HG02884 (cell line): Measurements from ENCODE around the gene GPR37L1.
"Not testable (repeated sequence)": the region's sequence is repeated elsewhere in the genome, so short reads cannot be mapped to it uniquely, and the experiment has no call there.

ENCODE experiments used
- ATAC-seq: cut with Tn5 transposase; IDR thresholded peaks from one replicate; pipeline ENCODE4 v1.9.1; 2021; ENCODE audit warnings: mild to moderate bottlenecking, moderate library complexity; ENCODE audit not compliant: unreplicated experiment

The GPR37L1 gene

DNA sequence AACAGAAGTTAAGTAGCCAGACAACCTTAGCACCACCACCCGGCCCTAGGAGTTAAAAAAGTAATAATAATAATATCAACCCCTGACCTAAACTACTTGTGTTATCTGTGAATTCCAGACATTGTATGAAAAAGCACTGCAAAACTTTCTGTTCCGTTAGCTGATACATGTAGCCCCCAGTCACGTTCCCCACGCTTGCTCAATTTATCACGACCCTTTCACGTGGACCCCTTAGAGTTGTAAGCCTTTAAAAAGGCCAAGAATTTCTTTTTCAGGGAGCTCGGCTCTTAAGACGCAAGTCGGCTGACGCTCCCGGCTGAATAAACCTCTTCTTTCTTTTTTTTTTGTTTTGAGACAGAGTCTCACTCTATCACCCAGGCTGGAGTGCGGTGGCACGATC is 44.3 kb downstream of the GPR37L1 start:
- ATAC-seq, result not testable (repeated sequence)

DNA sequence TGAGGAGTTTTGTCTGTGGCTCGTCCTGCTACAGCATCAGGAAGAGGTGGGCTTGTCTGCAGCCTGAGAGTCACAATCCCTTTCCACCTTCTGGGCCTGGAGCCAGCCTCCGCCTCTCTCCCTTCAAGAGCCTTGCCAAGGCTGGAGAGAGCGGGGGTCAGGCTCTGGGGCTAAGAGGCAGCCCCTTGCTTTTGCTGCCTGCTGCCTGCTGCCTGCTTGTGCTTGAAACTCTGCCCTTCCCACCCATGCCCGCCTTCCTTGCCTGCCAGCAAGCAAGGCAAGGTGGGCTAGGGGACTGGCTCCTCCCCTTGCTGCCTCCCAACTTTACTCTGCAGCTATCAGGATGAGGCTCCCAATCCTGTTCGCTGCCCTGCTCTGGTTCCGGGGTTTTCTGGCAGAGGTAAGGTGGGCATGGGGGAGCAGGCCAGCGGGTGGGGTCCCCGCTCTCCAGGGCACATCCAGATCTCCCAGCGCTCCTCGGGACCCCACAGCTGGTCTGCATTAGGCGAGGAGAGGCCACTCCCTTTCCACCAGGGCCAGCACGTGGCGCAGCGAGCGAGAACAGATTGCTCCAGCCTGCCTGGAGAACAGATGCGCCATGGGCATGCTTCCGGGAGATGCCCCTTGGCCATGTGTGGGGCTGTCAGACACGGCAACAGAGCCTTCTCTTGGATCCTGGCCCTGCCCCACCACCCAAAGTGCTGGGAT is 45.1 kb downstream of the GPR37L1 start:
- ATAC-seq, result no peak

DNA sequence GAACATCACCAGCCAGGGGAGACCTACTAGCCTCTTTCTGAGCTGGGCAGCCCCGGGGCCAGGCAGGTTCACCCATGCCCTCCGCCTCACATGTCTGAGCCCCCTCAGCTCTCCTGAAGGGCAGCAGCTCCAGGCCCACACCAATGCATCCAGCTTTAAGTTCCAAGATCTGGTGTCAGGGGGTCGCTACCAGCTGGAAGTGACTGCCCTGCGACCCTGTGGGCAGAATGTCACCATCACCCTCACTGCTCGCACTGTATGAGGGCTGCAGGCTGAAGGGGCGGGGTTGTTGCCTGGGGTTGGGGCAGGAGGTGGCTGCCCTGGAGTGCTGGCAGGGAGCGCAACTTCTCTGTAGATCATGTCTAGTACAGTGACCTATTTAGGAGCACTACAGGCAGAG is 46.1 kb downstream of the GPR37L1 start:
- ATAC-seq, result no peak

DNA sequence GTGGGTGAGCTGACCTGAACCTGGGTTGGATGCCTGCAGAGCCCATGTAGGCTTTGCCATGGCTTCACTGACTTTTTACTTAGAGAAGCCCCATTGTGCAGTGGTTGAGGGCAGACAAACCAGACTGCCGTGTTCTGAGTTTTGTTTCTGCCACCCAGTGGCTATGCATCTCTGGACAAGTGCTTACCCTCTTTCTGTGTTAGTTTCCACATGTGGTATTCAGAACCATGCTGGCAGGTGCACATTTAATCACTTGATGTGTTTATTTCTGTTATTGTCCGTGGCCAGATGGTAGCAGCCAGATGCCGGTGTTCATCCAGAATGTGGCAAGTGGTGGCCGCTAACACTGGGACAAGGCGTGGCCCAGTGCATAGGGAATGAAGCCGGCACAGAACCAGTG is 48.0 kb downstream of the GPR37L1 start:
- ATAC-seq, result no peak

DNA sequence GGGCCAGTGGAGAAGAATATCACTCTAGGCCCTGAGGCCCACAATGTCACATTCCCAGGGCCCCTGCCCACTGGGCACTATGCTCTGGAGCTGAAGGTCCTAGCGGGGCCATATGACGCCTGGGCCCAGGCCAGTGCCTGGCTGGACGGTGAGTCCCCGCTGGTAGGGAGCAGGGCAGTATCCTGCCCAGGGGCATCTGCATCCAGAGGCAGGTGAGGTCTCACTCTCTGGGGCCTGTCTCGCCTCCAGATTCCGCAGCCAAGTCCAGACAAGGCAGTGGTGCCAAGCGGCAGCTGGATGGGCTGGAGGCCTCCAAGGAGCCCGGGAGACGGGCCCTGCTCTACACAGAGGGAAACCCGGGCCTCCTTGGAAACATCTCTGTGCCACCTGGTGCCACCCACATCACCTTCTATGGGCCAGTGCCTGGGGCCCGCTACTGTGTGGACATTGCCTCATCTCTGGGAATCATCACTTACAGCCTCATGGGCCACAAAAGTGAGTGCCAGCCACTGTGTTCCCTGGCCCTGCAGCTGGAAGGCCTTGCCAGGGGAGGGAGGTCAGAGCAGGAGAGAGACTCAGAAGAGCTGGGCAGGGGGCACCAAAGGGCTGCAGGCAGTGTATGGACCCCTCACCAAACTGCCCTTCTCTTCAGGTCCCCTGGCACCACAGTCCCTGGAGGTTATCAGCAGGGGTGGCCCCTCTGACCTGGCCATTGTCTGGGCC is 48.7 kb downstream of the GPR37L1 start:
- no peak for ATAC-seq

DNA sequence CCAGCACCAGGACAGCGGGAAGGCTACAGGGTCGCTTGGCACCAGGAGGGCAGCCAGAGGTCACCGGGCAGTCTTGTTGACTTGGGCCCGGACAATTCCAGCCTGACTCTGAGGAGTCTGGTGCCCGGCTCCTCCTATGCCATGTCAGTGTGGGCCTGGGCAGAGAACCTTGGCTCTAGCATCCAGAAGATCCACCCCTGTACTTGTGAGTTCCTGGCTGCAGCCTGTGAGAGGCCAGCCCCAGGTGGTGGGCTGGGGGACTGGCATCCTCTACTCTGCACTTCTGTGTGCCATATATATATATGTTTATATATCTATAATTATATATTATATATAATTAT is 49.3 kb downstream of the GPR37L1 start:
- ATAC-seq, result no peak

DNA sequence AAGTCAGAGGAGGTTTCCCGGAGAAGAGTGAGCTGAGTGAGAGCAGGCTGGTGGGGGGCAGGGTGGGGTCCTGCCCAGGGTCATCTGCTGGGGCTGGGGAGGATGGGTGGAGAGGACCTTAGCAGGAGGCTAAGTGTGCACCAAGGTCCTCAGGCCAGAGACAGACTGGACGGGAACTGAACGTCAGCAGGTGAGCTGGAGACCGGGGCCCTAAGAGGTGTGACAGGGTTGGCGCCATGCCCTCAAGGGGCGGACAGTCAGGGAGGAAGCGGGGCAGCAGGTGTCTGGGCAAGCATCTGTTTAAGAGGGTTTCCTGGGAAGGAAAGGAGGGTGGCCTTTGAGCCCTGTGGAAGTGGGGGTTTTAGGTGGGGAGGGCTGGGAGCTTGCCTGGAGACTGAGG is 51.3 kb downstream of the GPR37L1 start:
- no peak for ATAC-seq

DNA sequence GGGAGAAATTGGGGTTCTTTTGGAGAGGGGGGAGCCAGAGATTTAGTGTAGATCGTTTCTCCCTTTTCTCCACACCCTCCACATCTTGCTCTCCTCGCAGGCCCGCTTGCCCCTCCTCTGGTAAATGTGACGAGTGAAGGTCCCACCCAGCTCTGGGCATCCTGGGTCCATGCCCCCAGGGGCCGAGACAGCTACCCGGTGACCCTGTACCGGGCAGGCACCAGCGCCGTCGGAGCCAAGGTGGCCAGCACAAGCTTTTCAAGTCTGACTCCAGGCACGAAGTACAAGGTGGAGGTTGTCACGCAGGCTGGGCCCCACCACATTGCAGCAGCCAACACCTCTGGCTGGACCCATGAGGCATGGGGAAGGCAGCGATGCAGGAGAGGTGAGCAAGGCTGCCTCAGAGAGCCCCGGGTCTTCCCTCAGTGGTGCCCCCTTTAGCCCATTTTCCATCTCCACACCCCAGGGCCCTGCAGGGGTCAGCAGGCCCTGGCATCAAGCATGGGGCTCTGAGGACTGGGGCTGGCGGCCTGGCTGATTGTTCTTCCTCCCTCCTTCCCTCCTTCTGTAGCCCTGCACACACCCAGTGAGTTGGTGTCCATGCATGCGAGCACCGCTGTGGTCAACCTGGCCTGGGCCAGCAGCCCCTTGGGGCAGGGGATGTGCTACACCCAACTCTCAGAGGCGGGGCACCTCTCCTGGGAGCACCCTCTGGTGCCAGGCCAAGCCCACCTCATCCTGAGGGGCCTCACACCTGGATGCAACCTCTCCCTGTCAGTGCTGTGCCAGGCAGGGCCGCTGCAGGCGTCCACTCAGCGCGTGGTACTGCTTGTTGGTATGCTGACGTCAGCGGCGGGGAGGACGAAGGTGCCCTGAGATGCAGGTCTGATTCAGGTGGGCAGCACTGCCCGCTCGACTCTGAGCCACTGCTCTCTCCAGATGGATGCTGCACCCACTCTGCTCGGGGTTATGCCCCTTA is 54.5 kb downstream of the GPR37L1 start:
- ATAC-seq, result no peak

DNA sequence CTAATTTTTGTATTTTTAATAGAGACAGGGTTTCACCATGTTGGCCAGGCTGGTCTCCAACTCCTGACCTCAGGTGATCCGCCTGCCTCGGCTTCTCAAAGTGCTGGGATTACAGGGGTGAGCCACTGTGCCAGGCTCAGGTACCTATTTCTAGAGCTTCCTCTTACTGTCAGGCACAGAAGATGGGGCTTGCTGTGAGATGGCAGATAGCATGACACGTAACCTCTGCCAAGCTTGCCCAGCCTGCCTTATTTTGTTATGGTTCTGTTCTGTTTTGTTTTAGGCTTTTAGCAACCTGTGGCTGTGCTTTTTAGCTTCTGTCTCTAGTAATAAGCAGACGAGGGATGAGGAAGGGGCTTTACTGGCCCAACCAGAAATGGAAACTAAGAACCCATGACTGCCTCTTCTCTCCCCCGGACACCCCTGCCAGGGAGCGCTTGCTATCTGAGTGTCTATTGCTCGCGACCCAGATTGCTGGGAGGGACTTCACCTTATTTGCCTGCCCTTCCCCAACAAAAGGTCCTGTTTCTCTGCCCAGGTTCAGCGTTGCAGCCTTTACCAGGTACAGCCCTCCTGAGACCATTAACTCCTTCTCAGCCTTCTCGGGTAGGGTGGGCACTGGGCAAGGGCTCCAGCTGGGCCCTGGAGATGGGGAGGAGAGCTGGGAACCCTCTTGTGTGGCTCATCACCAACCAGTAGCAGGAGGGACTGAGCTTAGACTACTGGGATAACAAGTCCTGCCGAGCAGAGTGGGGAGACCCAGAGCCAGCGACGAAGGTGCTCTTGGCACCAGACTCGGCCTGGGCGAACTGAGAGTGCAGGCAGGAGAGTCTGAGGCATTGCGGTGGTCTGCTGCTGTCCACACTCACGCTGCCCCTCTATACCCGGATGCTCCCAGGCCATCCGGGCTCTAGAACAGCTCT is 57.4 kb downstream of the GPR37L1 start:
- ATAC-seq, result no peak

DNA sequence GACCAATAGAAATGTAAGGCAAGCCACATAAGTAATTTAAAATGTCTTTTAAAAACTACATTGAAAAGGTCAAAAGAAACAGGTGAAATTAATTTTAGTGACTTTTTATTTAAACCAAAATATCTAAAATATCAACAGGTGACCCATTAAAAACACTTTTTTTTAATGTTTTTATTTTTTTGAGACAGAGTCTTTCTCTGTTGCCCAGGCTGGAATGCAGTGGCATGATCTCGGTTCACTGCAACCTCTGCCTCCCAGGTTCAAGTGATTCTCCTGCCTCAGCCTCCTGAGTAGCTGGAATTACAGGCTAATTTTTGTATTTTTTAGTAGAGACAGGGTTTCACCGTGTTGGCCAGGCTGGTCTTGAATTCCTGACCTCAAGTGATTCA is 58.0 kb downstream of the GPR37L1 start:
- ATAC-seq, result not testable (repeated sequence)

DNA sequence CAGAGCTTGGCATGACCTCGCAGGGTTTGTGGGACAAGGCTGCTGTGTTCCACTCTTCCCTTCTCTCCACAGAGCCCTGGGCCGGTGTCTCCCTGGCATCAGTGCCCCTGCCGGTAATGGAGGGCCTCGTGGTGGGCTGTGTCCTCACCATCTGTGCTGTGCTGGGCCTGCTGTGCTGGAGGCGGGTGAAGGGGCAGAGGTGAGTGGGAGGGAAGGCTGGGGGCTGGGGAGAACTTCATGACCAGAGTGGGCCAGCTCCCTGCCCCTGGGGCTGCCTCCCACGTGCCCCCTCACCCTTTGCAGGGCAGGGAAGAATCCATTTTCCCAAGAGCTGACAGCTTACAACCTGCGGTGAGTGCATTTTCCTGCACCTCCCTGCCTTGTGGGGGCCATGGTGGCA is 58.9 kb downstream of the GPR37L1 start:
- no peak for ATAC-seq

DNA sequence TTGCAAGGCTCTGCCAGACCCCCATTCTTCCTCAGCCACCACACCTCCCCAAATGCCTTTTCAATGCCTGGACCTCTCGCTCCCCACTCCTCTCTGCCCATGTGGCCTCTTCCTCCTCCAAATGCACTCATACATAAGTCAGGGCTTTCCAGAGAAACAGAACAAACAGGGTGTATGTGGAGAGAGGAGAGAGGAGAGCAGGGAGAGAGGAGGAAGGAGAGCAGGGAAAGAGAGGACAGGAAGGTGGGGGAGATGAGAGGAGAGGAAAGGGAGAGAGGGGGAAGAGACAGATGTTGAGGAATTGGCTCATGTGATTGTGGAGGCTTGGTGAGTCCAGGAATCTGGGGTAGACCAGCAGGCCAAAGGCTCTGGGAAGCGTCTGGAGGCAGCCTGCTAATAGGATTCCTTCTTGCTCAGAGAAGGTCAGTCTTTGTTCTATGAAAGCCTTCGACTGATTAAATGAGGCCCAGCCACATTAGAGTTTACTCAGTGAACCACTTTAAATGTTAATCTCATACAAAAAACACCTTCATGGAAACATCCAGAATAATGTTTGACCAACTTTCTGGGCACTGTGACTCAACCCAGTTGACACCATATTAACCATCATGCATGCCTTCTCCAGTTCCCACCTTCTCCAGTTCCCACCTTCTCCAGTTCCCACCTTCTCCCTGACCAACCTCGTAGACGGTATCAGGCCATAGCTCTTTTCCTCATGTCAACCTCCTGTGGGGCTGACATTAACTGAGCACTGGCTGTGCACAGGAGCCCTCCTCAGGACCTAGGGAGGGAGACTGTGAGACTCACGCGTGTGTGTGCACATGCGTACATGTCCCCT is 59.5 kb downstream of the GPR37L1 start:
- no peak for ATAC-seq
